Neutrophil (primary cell): Measurements from ENCODE around the gene SDHA.
"Not testable (repeated sequence)": the region's sequence is repeated elsewhere in the genome, so short reads cannot be mapped to it uniquely, and the experiment has no call there.

Experiments used
- H3K27ac ChIP-seq: fragments of 200-600 bp; sonication (generic); 2 replicates; pipeline ENCODE4 v1.5.1; 2016; ENCODE audit warnings: mild to moderate bottlenecking, moderate library complexity
- H3K27me3 ChIP-seq: fragments of 200-600 bp; sonication (generic); 2 replicates; pipeline ENCODE4 v1.6.0; 2016; ENCODE audit warnings: mild to moderate bottlenecking
- H3K36me3 ChIP-seq: fragments of 200-600 bp; sonication (generic); 2 replicates; pipeline ENCODE4 v1.5.1; 2017
- H3K4me1 ChIP-seq, 2 experiments: fragments of 200-600 bp in 1 of 2; sonication (generic) in 1 of 2; 1 replicate in 1 of 2; 2 replicates in 1 of 2; pipeline versions ENCODE4 v1.5.1 to v1.6.1; 2013 to 2016; ENCODE audit warnings: low read depth in 1 of 2, low read length in 1 of 2, mild to moderate bottlenecking in 1 of 2, moderate library complexity in 1 of 2; ENCODE audit not compliant: control insufficient read depth in 1 of 2, insufficient read depth in 1 of 2
- H3K4me3 ChIP-seq, 2 experiments: fragments of 200-600 bp in 1 of 2; sonication (generic) in 1 of 2; 1 replicate in 1 of 2; 2 replicates in 1 of 2; pipeline ENCODE4 v1.5.1; 2013 to 2016; ENCODE audit warnings: low read depth in 1 of 2, low read length in 1 of 2, mild to moderate bottlenecking in 1 of 2, moderate library complexity in 1 of 2
- H3K9me3 ChIP-seq: fragments of 200-600 bp; sonication (generic); 2 replicates; pipeline ENCODE4 v1.5.1; 2016
- TF ChIP-seq, protein P1 (sequence below): fragments of 200-600 bp; sonication (generic); IDR thresholded peaks from 2 replicates; pipeline ENCODE4 v1.5.1; 2016; ENCODE audit warnings: antibody characterized with exemption

The SDHA gene

DNA sequence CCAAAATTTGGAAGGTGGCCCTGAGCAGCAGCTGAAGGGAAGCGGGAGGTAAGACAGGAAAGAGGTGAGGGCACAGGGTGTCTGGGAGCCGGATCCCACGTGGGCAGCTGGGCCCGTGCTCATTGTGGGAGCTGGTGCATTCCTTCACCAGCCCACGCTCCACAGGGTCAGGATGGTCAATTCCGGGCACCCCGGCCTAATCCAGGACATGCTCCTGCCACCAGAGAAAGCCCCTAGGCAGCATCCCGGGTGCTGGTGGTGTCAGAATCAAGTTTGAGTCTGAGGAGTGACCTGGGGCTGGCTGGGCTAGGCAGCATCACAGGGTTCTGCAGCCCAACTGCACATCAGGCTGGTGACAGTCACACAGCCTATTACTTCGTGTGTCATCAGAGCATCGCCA is 46.2 kb downstream of the SDHA start:
- H3K27me3 ChIP-seq: no peaks in the 10 kb centered on the region
- no peak overlapping the region for H3K27ac ChIP-seq
- H3K36me3 ChIP-seq: peaks cover 23% of the 10 kb centered on the region
- TF ChIP-seq, protein P1, sequence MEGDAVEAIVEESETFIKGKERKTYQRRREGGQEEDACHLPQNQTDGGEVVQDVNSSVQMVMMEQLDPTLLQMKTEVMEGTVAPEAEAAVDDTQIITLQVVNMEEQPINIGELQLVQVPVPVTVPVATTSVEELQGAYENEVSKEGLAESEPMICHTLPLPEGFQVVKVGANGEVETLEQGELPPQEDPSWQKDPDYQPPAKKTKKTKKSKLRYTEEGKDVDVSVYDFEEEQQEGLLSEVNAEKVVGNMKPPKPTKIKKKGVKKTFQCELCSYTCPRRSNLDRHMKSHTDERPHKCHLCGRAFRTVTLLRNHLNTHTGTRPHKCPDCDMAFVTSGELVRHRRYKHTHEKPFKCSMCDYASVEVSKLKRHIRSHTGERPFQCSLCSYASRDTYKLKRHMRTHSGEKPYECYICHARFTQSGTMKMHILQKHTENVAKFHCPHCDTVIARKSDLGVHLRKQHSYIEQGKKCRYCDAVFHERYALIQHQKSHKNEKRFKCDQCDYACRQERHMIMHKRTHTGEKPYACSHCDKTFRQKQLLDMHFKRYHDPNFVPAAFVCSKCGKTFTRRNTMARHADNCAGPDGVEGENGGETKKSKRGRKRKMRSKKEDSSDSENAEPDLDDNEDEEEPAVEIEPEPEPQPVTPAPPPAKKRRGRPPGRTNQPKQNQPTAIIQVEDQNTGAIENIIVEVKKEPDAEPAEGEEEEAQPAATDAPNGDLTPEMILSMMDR: no peak
- H3K9me3 ChIP-seq: no peaks in the 10 kb centered on the region
- H3K4me3 ChIP-seq: no peak overlapping the region
- no peaks in the 10 kb centered on the region for H3K4me1 ChIP-seq

DNA sequence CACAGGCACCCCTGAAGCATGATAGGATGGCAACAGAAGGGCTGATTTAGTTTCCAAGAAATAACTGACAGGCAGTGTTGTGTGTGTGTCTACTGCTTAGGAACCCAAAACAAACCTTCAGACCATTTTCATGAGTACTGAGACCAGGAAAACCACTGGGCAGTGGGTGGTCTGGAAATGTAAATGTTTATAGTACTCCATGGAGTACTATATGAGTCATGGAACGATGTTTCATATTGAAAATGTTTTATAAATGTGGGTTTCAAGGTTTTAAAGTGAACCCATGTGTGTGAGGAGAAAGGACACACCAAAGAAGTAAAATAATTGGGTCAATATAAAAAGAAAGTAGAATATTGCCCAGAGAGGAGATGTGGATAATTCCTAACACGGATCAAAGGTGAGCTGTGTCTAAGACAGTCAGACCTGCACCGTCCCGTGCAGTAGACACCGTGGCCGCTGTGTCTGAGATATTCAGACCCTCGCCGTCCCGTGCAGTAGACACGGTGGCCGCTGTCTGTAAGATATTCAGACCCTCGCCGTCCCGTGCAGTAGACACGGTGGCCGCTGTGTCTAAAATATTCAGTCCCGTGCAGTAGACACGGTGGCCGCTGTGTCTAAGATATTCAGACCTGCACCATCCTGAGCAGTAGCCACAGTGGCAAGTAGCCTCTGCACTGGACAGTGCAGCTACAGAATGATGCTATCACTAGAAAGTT is 48.3 kb downstream of the SDHA start:
- peaks cover 23% of the 10 kb centered on the region for H3K36me3 ChIP-seq
- not testable (repeated sequence) for H3K27ac ChIP-seq, H3K27me3 ChIP-seq, H3K9me3 ChIP-seq, H3K4me3 ChIP-seq, H3K4me1 ChIP-seq

DNA sequence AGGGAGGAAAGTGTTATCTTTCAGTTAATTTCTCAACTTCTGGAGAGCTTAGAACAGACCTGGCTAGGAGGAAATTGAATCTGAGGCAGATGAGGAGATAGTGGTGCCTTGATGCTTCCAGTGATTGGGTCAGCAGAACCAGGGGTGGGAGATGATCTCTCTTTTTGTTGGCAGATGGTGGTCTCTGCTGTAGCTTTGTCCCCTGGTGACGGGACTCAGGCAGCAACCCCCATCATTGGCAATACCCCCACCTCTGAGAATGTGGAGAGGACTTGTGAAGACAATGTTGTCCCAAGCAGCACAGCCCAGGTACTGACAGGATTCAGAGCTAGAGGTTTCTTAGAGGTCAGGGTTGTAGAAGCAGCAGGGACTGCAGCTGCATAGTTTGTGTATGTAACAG is 49.6 kb downstream of the SDHA start:
- TF ChIP-seq, protein P1: no peak
- Histone ChIP-seq H3K9me3 (no peaks in the 10 kb centered on the region), H3K4me3 (no peak overlapping the region), H3K36me3 (peaks cover 23% of the 10 kb centered on the region), H3K4me1 (peaks cover 3 to 10% of the 10 kb centered on the region in 2 experiments), H3K27me3 (no peaks in the 10 kb centered on the region), H3K27ac (no peak overlapping the region)

DNA sequence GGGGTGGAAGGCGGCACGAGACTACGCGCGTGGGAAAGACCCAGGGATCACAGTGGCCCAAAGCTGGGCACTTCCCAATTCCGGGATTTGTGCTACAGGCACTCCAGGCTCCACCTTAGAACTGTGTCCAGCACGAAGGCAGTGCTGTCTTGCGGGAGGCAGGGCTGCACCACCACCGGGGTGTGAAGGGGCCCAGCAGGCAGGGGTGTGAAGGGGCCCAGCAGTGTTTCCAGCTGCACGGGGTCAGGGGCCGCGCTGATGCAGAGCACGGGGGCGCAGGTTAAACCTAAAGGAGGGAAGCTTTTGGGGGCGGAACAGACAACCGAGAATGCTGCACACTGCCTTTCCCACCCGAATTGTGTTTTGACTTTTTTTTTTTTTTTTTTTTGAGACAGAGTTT is 52.2 kb downstream of the SDHA start:
- Histone ChIP-seq H3K9me3 (no peaks in the 10 kb centered on the region), H3K4me3 (peak overlapping the region in 1 of 2 experiments; percentile 87), H3K4me1 (peaks cover 10 to 17% of the 10 kb centered on the region in 2 experiments), H3K27ac (no peak overlapping the region), H3K27me3 (no peaks in the 10 kb centered on the region), H3K36me3 (peaks cover 18% of the 10 kb centered on the region)
- TF ChIP-seq, protein P1: no peak

DNA sequence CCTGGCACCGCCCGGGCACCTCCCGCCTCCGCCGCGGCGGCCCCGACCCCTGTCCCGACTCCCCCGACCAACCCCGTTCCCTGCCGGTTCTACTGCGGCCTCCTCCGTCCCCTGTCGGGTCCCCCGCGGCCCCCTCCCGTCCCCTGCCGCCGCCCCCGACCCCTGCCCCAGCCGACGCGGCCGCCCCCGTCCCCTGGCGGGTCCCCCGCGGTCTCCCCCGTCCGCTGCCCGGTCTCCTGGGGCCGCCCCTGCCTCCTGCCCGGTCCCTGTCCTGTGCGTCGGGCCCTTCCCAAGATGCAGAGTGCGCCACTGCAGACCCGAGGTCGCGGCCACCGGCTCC is 53.7 kb downstream of the SDHA start:
- Histone ChIP-seq H3K36me3 (peaks cover 24% of the 10 kb centered on the region), H3K4me3 (peak overlapping the region; percentile 87 to 94), H3K4me1 (peaks cover 10 to 17% of the 10 kb centered on the region in 2 experiments), H3K27ac (peak overlapping the region; percentile 95)
- H3K27me3 ChIP-seq, H3K9me3 ChIP-seq: not testable (repeated sequence)

- H3K4me1 ChIP-seq: peaks cover 10 to 17% of the 10 kb centered on the region in 2 experiments
- H3K27ac ChIP-seq: peak overlapping the region; percentile 95
- not testable (repeated sequence) for H3K9me3 ChIP-seq, H3K27me3 ChIP-seq, H3K4me3 ChIP-seq
- H3K36me3 ChIP-seq: peaks cover 26% of the 10 kb centered on the region
Measured at GRCh38 chr5:273091-273490, 55.0 kb downstream of the SDHA start.

DNA sequence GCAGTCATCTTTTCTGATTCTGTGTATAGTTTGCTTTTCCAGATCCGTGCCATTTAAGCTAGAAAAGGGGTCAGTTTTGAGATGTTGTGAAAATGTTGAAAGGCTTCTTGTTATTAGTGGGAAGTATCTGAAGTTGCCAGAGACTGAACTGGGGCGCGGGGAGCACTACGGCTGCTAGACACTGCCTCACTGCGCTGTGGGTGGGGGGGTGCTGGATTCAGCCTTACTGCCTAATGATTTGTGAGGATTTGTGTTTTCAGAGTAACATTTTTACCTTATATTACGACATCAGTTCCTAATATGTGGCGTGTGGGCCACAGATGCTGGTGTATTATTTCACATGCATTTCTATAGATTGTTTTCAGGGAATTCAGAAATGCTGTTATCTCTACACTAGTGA is 55.4 kb downstream of the SDHA start:
- not testable (repeated sequence) for H3K9me3 ChIP-seq, H3K27ac ChIP-seq, H3K27me3 ChIP-seq, H3K4me3 ChIP-seq
- peaks cover 26% of the 10 kb centered on the region for H3K36me3 ChIP-seq
- H3K4me1 ChIP-seq: peaks cover 10 to 17% of the 10 kb centered on the region in 2 experiments

DNA sequence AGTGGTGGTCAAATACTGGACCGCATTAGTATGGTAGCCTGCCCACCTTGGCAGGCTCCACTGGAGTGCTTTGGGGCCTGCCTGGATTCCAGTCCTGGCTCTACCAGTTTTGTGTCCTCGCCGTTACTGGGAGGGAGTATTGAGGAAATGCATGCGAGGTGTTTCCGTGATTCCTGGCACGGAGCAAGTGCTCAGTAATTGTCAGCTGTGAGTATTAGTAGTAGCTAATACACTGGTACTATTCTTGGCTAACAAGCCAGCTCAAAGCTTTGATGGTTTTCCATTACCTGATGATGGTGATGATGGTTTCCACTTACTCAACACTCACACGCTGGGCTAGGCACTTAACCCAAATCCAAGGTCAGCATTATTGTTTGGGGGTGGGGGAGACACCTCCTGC is 56.2 kb downstream of the SDHA start:
- H3K4me3 ChIP-seq, H3K9me3 ChIP-seq, H3K27me3 ChIP-seq, H3K27ac ChIP-seq: not testable (repeated sequence)
- Histone ChIP-seq H3K4me1 (peaks cover 10 to 17% of the 10 kb centered on the region in 2 experiments), H3K36me3 (peaks cover 33% of the 10 kb centered on the region)
